ENCODE results near the gene PHF12.

DNA sequence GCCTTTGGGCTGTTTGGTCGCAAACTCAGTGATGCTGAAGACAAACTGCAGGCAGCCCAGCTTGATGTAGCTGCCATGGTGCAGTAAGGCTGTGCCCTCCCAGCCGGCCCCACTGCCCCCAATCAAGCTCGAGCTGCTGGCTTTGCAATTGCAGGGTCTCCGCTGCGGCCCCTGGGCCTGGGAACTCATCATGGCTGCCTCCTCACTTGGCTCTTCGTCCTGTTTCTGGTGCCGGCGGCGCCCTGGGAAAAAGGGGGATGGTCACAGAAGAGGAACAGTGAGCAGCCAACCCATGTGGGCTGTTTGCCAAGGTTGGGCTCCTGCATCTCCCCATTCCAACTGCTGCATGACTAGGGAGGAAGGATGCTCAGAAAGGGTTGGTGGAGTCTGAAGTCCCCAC lies 45.0 kb downstream of the PHF12 start:
- TF ChIP-seq YY1 (IDR thresholded peaks at IDR 0.05; ENCODE audit: low read depth) (no peak), CREB1 (IDR thresholded peaks at IDR 0.05; ENCODE audit: low read depth) (no peak), EP300 (IDR thresholded peaks at IDR 0.05; ENCODE audit: borderline replicate concordance) (no peak), NFIC (IDR thresholded peaks at IDR 0.05) (no peak), TAF1 (IDR thresholded peaks at IDR 0.05; ENCODE audit: low read depth) (no peak), CEBPB (IDR thresholded peaks at IDR 0.05) (no peak), RAD21 (IDR thresholded peaks at IDR 0.05; ENCODE audit: low read depth) (no peak)
- TF ChIP-seq, protein P1, sequence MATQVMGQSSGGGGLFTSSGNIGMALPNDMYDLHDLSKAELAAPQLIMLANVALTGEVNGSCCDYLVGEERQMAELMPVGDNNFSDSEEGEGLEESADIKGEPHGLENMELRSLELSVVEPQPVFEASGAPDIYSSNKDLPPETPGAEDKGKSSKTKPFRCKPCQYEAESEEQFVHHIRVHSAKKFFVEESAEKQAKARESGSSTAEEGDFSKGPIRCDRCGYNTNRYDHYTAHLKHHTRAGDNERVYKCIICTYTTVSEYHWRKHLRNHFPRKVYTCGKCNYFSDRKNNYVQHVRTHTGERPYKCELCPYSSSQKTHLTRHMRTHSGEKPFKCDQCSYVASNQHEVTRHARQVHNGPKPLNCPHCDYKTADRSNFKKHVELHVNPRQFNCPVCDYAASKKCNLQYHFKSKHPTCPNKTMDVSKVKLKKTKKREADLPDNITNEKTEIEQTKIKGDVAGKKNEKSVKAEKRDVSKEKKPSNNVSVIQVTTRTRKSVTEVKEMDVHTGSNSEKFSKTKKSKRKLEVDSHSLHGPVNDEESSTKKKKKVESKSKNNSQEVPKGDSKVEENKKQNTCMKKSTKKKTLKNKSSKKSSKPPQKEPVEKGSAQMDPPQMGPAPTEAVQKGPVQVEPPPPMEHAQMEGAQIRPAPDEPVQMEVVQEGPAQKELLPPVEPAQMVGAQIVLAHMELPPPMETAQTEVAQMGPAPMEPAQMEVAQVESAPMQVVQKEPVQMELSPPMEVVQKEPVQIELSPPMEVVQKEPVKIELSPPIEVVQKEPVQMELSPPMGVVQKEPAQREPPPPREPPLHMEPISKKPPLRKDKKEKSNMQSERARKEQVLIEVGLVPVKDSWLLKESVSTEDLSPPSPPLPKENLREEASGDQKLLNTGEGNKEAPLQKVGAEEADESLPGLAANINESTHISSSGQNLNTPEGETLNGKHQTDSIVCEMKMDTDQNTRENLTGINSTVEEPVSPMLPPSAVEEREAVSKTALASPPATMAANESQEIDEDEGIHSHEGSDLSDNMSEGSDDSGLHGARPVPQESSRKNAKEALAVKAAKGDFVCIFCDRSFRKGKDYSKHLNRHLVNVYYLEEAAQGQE (IDR thresholded peaks at IDR 0.05; ENCODE audit: low read depth), result no peak
- TF ChIP-seq, protein P2, sequence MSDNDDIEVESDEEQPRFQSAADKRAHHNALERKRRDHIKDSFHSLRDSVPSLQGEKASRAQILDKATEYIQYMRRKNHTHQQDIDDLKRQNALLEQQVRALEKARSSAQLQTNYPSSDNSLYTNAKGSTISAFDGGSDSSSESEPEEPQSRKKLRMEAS (IDR thresholded peaks at IDR 0.05), result no peak
